Cerebellar nuclear complex (tissue), 1 donor: ENCODE data around the gene USP6NL.

Source experiments
- DNase-seq, 2 experiments: peaks; one replicate each; lab custom pipeline; 2025; lab: John Stamatoyannopoulos, UW

The USP6NL gene

GRCh38 chr10:11593612-11594011, 17.8 kb downstream of the USP6NL start:
- DNase-seq: no peak

GRCh38 chr10:11589738-11590137, 21.7 kb downstream of the USP6NL start:
- no peak for DNase-seq

GRCh38 chr10:11588873-11589574, 22.4 kb downstream of the USP6NL start:
- no peak for DNase-seq

DNA sequence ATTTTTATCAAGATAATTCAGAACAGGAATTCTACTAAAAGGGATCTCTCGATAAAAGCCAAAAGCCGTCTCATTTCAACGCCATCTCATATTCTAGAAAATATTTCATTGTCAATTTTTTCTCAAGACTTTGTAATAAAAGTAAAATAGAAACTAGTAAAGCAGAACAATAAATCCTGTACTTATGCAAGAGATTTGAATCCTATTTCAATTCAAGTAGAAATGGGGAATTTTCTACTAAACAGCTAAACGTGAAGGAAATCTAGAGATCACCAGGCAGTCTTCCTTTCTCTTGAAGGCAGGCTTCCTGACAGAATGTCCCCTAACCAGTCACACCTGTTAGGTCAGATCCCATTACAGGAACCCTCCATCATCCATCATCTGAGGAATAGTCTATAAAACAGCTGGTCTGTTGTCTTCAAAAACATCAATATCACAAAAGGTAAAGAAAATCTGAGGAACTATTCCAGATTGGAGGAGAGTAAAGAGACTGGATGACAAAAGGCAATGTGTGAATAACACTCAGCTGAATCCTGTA, 23.7 kb downstream of the USP6NL start:
- DNase-seq: no peak

DNA sequence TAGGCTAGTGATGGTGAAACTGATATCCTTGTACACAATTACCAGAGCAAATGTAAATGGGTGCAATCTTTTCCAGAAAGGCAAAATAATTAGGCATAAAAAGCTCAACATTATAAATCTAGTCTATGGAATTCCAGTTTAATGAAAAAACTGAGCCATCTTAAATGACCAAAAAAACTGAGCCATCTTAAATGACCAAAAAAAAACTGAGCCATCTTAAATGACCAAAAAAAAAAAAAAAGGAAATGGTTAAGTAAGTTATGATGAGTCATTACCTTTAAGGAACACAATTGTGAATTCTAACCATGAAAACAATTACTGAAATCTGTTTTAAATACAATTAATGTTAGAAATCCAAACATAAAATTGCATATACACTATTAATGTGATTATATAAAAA, 25.3 kb downstream of the USP6NL start:
- DNase-seq: no peak

- no peak for DNase-seq
These were observed 30.2 kb downstream of the USP6NL start for GRCh38 chr10:11581213-11581612.

DNA sequence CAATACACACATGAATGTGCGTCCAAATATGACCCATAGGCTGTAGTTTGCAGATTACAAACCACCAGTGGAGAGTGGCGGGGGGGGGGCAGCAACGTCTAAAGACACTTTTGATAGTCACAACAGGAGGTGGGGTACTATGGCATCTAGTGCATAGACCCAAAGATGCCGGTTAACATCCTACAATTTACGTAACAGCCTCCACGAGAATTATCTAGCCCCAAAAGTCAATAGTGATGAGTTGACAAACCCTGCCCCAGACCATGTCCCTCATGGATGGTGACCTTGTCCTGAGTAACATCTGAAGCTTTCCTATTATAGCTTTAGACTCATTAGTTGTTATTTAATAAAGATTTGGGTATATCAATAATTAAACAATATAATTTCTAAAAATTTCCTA, 31.6 kb downstream of the USP6NL start:
- DNase-seq: no peak

- no peak for DNase-seq
These were observed 32.6 kb downstream of the USP6NL start for GRCh38 chr10:11578802-11579255.

GRCh38 chr10:11576092-11576809, 35.2 kb downstream of the USP6NL start:
- DNase-seq: no peak

DNA sequence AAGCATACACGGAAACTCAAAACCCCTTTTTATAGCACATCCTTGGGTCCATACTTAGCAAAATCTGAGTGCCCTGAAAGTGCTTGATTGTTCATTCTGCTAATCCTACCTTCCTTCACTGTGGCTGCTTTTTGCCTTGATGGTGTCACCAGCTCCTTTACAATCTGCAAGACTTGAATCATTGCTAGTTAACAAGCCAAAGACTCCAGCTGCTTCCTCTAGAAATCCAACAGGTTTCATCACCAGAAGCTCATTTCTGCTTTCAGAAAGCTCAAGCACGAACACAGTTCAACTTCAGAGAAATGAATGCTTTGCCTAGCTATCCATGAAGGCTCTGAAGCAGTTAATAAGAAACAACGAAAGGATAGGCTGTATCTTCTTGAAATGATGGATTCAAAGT, 38.0 kb downstream of the USP6NL start:
- no peak for DNase-seq

DNA sequence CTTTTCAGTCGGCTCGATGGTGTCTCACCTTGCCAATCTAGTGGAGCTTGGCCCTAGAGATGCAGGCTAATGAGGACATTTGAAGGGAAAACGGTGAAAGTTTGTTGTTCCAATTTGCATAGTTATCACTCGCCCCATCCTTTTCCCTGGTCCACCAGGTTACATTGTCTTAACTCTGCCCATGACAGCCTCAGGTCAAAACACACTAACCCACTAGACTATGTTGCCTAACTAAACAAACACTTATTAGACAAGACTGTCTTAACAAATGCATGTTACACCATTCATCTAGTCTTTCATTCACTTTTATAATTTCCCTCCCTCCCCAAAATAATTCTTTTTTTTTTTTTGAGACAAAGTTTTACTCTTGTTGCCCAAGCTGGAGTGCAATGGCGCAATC, 40.7 kb downstream of the USP6NL start:
- no peak for DNase-seq

DNA sequence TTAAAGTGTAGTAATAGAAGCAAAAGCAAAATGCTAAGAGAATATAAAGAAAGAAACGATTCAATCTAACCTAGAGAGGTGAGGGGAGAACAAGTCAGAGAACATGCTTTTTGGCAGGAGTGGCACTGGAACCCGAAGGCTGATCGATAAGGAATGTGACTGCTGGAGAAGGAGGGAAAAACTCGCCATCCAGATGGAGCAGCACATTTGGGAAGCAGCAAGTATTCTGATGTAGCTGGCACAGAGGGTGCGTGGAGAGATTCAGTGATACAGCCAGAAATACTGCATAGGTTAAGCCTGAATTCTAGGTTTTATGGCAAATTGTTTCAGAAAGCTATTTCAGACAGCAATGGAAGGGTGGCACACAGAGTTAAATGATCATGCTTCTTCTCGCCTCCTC, 42.0 kb downstream of the USP6NL start:
- no peak for DNase-seq

DNA sequence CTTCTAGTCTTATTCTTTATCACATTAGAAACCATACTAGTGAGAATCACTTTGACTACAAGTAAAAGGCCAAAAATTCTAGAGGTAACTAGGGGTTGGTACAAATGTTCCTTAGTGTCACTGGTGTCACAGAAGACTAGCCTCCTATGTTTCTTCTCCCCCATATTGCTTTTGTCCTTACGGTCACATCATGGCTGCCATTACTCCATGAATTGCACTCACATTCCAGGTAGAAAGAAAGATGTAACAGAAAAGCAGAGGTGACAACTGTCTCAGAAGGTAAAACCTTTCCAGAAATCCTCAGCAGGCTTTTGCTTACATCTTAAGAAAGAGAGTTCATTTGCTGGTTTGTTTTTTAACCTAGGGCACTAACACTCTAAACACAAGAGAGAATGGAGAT, 42.9 kb downstream of the USP6NL start:
- no peak for DNase-seq

DNA sequence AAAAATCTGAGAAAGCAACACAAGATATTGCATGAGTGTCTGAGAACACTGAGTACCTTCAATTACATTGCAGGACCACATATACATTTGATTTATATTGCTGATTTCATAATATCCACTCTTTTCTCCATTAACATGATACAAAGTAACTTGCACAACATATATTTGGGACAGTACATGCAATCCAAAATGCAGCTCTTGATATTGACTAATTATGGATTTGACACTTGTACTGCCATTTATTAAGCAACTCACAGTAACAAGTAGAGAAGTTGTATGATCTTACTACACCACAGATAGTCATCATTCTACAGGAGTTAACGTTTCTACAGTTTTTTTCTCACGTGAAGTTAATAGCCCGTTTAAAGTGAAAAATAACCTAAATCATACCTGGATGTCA, 46.7 kb downstream of the USP6NL start:
- DNase-seq: no peak

DNA sequence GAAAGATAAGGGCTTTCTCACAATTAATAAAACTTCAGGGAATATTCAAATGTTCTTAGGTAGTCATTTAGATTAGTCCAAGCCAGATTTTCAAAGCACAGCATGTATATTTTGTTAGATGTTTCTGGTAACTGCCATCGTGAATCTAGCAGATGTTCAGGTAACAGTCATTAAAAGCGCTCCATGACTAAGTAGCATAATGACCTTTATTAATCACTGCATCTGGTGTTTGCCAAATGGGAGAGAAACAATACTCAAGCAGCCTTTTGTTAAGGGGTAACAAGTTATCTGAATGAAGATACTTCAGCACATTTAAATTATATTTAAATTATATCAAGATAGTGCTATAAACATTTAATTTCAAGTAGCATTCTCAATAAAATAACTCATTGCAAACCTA, 47.5 kb downstream of the USP6NL start:
- no peak for DNase-seq

DNA sequence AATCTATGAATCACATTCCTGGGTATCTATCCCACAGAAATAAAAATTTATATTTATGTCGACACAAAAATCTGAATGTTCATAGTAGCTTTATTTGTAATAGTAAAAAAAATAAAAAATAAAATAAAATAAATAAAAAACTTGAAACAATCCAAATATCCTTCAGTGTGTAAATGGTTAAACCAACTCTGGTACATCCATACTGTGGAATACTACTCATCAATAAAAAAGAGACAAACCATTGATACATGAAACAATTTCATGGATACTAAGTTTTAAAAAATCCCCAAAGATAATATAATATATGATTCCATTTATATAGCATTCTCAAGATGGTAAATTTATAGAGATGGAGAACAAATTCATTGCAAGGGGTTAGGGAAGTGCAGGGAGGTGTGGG, 48.6 kb downstream of the USP6NL start:
- DNase-seq: no peak

DNA sequence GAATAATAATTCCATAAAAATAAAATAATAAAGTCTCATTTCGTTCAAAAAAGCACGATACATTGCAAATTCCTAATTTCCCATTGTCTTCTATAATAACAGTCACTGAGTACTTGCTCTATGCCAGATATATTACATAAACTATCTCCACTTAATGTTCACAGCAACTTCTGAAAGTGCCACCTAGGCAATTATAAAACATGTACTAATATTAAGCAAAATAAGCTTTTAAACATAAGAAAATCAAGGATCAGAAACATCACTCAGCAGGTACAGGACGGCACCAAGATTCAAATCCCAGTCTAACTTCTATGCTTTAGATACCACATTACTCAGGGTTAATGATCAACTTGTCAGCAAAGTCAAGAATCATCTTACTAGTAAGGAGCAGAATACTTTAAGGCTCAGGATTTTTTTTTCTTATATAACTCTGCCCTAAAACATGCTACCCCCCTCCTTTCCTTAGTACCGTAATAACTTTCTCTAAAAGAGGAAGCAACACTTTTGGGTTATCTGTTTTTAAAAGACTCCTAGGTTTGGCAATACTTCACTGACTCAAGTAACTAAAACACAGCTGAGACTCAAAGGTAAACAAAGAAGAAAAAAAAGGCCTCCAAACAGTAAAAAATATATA, 51.3 kb downstream of the USP6NL start:
- no peak for DNase-seq

DNA sequence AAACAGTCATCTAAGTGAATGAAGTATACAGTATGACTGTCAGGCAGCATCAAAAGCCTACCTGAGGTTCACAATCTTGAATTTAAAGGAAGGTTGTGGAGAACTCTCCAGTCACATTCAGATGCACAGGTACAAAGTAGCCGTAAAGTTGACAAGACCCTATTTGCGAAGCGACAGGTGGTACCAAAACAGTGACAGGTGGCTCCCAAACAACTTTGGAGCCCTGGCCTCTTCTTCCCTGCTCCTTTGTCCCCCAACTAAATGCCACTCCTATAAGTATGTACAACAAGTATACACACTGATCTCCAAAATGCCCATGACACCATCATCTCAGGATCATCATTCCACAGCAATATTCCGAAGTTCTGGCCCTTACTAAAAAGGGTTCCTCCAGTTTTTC, 53.5 kb downstream of the USP6NL start:
- no peak for DNase-seq

DNA sequence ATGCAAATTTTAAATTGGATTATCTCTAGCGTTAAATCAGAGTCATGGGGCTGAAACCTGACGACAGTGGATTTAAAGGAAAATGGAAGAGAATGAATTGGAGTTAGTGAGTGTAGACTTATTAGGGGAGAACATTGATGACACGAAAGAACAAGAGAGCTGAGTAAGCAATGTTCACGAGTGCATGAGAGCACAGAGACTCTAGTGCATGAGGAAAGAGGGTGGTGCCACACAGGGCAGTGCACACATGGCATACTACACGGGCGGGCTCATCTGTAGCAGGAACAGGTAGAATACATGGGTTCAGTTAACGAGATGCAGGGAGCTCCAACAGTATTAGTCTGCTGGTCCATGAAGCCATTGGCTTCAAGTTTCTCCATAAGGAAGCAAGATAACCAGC, 53.9 kb downstream of the USP6NL start:
- DNase-seq: no peak

GRCh38 chr10:11555556-11555955, 55.9 kb downstream of the USP6NL start:
- no peak for DNase-seq

GRCh38 chr10:11553773-11554381, 57.6 kb downstream of the USP6NL start:
- no peak for DNase-seq

- DNase-seq: no peak
These were observed 59.4 kb downstream of the USP6NL start for GRCh38 chr10:11551916-11552602.
